Stomach smooth muscle (tissue), 2 donors: ENCODE data around the gene CCDC92B.

ENCODE experiments used
- H3K27ac ChIP-seq: one replicate; pipeline ENCODE4 v1.7.0; 2013; ENCODE audit warnings: mild to moderate bottlenecking, low read length, inconsistent platforms
- H3K27me3 ChIP-seq, 2 donors: one replicate each; pipeline ENCODE4 v1.7.0; 2013; ENCODE audit warnings: low read length in 2 of 2; ENCODE audit not compliant: insufficient read depth in 2 of 2, control insufficient read depth in 1 of 2
- H3K36me3 ChIP-seq, 2 donors: one replicate each; pipeline ENCODE4 v1.7.0; 2013; ENCODE audit warnings: low read length in 2 of 2; ENCODE audit not compliant: control insufficient read depth in 2 of 2, insufficient read depth in 2 of 2
- H3K4me1 ChIP-seq: one replicate; pipeline ENCODE4 v1.7.0; 2013; ENCODE audit warnings: low read length; ENCODE audit not compliant: control insufficient read depth, insufficient read depth
- H3K4me3 ChIP-seq, 2 donors: one replicate each; pipeline ENCODE4 v1.7.0; 2013; ENCODE audit warnings: low read length in 2 of 2
- H3K9ac ChIP-seq, 2 donors: one replicate each; pipeline ENCODE4 v1.7.0; 2013; ENCODE audit warnings: low read length in 2 of 2, mild to moderate bottlenecking in 1 of 2
- H3K9me3 ChIP-seq, 2 donors: one replicate each; pipeline ENCODE4 v1.7.0; 2013; ENCODE audit warnings: low read length in 2 of 2; ENCODE audit not compliant: control insufficient read depth in 2 of 2
- donor health status: healthy.
- donor health status: Pancreatic carcinoma.

The CCDC92B gene

DNA sequence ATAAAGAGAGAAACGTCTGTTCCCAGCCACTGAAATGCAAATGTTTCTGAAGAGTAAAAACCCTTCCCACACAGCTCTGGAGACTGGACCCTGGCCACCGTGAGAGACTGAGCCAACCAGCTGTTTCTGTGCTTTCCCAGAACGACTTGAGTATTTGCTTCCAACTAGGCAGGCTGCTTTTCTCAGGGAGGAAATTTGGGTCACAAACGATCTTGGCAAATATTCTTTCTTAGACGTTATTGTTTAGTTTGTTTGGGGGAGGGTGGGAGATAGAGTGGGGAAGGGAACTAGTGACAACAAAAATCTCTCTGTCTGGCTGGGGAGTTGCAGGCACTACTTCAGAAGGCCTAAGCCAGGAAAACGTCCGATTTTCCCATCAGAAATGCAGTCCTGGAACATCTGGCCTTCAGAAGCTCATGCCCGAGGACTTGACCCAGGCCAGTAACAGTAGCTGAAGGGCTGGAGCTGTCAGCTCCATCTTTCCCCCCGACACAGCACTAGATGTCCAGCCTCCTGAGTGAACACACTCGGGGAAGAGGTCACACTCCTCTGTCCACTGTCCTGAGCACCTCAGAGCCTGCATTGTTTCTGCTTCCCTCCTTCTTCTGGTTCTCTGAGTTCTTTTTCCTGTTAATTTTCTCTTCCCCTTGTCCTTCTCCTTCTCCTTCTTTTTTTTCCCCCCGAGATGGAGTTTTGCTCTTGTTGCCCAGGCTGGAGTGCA lies 4.0 kb downstream of the CCDC92B start:
- Histone ChIP-seq H3K27me3 (peaks cover 13 to 16% of the 10 kb centered on the region in 2 donors), H3K9me3 (no peaks in the 10 kb centered on the region), H3K27ac (no peak overlapping the region), H3K36me3 (no peaks in the 10 kb centered on the region), H3K4me1 (peaks cover 2% of the 10 kb centered on the region), H3K4me3 (no peak overlapping the region), H3K9ac (no peak overlapping the region)

DNA sequence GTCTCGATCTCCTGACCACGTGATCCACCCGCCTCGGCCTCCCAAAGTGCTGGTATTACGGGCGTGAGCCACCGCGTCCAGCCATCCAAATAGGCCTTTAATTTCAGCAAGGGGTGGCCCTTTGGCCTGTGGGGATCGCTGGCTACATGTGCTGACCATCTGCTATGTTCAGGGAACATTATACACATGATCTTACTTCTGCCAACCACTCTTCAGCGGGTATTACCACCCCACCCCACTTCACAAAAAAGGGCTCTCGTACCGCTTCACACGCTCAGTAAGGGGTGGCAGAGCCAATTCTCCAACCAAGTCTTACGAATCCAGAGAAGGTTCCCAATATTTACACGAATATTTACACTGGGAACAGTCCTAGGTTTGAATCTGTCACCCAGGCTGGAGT lies 11.8 kb downstream of the CCDC92B start:
- Histone ChIP-seq H3K9ac (no peak overlapping the region), H3K4me3 (no peak overlapping the region), H3K27me3 (no peaks in the 10 kb centered on the region), H3K36me3 (no peaks in the 10 kb centered on the region), H3K27ac (no peak overlapping the region), H3K4me1 (no peaks in the 10 kb centered on the region), H3K9me3 (no peaks in the 10 kb centered on the region)

DNA sequence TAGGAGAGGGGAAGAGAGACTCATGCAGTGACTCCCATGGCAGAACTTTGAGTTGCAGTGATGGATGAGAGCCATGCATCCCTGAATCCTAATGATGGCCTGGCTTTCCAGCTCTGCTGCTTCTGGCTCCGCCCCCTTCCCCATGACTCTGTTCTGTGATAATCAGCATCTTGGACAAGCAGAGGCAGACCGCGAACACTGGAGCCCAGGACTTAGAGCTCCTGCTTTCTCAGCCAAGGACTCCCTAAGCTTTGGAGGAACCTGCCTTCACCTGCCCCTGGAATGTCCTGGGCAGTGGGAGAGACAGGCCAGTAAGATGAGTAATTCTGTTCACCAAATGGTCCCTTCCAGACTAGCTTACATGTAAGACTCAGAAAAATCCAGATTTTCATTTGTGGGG lies 12.5 kb downstream of the CCDC92B start:
- H3K4me1 ChIP-seq = no peaks in the 10 kb centered on the region
- no peaks in the 10 kb centered on the region for H3K9me3 ChIP-seq
- H3K27ac ChIP-seq = no peak overlapping the region
- H3K4me3 ChIP-seq = no peak overlapping the region
- no peaks in the 10 kb centered on the region for H3K36me3 ChIP-seq
- H3K27me3 ChIP-seq = peaks cover 2% of the 10 kb centered on the region in 2 donors
- no peak overlapping the region for H3K9ac ChIP-seq

DNA sequence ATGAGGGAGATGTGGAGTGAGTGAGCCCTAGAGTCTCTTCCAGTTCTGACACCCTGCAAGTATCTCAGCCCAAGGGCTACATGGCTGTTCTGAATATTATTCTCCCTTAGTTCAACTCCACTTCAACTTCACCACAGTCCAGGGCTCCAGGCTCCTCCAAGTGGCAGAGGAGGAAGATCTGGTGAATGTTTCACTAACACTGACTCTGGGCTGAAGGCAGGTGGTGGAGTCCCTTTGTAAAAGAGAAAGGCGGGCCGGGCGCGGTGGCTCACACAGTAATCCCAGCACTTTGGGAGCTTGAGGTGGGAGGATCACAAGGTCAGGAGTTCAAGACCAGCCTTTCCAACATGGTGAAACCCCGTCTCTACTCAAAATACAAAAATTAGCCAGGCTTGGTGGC lies 13.6 kb downstream of the CCDC92B start:
- Histone ChIP-seq H3K4me3 (no peak overlapping the region), H3K27ac (no peak overlapping the region), H3K4me1 (no peaks in the 10 kb centered on the region), H3K9ac (no peak overlapping the region), H3K27me3 (peaks cover 5 to 11% of the 10 kb centered on the region in 2 donors), H3K9me3 (no peaks in the 10 kb centered on the region), H3K36me3 (no peaks in the 10 kb centered on the region)

DNA sequence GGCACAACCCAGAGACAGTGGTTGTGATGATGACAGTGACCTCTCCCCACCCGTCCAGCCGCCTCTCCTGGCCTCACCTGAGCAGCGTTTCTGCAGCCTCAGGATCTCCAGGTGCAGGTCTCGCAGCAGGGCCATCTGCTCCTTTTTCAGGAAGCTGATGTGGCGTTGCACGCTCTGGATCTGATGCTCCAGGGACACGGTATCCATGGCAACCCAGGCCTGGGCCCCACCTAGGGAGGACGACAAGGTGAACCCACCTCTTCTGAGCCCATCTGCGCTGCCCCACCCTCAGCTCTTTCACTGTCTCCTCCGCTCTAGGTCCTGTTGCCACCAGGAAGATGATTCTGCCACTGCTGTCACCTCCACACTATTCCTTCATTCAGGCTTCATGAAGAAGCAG lies 14.5 kb downstream of the CCDC92B start:
- Histone ChIP-seq H3K9ac (no peak overlapping the region), H3K36me3 (no peaks in the 10 kb centered on the region), H3K4me3 (no peak overlapping the region), H3K4me1 (no peaks in the 10 kb centered on the region), H3K27me3 (peaks cover 9 to 13% of the 10 kb centered on the region in 2 donors), H3K9me3 (no peaks in the 10 kb centered on the region), H3K27ac (no peak overlapping the region)

DNA sequence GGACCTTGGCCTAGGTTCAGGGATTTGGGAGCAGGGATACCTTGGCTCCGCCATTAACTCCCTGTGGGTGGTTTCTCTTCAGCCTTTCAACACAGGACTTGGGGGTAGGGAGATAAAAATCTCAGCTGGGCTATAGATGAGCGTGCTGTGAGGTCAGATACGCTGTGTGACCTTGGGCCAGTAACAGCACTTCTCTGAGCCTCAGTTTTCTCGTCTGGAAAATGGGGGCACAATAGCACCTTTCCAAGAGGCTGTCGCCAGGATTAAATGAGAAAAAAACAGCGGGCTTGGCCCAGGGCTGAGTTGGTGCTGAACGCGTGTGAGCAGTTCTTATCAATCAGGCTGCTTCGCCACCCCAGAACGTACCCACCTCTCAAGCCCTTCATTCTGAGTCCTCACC lies 17.6 kb downstream of the CCDC92B start:
- H3K4me3 ChIP-seq = no peak overlapping the region
- no peak overlapping the region for H3K9ac ChIP-seq
- H3K27ac ChIP-seq = no peak overlapping the region
- H3K27me3 ChIP-seq = peaks cover 23 to 28% of the 10 kb centered on the region in 2 donors
- H3K36me3 ChIP-seq = no peaks in the 10 kb centered on the region
- no peaks in the 10 kb centered on the region for H3K9me3 ChIP-seq
- no peaks in the 10 kb centered on the region for H3K4me1 ChIP-seq

DNA sequence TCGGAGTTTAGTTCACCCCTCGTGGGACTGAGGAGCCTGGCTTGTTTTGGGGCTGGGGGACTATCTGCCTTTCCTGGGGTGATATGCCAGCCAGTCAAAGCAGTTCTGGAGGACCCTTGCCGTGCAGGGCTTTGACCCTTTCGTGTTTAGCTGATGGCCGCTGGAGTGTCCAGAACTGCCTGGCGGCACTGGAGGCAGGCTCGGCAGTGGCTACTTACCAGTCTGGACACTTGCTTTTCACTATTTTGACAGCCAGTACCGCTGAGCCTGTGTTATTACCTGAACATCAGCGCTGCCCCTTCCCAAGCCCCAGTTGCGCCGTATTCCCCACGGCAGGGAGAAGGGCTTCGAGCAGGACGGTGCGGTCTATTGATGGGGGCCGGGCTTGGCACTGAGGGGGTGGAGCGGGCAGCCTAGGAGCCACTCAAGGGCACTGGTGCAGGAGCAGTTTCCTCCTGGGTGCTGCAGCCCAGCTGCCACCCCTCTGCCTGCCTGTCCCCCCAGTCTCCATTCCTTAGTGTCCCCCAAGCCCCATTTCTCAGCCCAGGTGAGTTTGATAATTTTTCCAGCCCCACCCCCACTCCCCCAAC lies 18.6 kb downstream of the CCDC92B start:
- Histone ChIP-seq H3K9ac (no peak overlapping the region), H3K27ac (no peak overlapping the region), H3K4me1 (no peaks in the 10 kb centered on the region), H3K9me3 (no peaks in the 10 kb centered on the region), H3K4me3 (no peak overlapping the region), H3K27me3 (peaks cover 25 to 31% of the 10 kb centered on the region in 2 donors), H3K36me3 (no peaks in the 10 kb centered on the region)

DNA sequence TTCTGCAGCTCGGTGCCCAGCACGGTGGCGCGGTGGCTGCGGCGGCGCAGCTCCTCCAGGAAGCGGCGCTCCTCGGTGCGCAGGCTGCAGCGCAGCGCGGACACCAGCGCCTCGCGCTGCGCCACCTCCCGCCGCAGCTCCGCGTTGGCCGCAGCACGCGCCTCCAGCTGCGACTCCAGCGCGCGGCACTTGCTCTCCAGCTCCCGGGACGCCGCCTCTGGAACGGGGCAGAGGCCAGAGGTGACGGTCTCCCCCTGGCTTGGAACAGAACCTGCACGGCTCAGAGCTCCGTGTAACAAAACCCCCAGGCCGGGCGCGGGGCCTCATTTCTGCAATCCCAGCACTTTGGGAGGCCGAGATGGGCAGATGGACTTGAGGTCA lies 24.7 kb downstream of the CCDC92B start:
- Histone ChIP-seq H3K27me3 (peaks cover 28 to 32% of the 10 kb centered on the region in 2 donors), H3K9ac (no peak overlapping the region), H3K36me3 (no peaks in the 10 kb centered on the region), H3K27ac (no peak overlapping the region), H3K4me1 (peaks cover 7% of the 10 kb centered on the region), H3K4me3 (peak overlapping the region in 1 of 2 donors; percentile 58), H3K9me3 (no peaks in the 10 kb centered on the region)

DNA sequence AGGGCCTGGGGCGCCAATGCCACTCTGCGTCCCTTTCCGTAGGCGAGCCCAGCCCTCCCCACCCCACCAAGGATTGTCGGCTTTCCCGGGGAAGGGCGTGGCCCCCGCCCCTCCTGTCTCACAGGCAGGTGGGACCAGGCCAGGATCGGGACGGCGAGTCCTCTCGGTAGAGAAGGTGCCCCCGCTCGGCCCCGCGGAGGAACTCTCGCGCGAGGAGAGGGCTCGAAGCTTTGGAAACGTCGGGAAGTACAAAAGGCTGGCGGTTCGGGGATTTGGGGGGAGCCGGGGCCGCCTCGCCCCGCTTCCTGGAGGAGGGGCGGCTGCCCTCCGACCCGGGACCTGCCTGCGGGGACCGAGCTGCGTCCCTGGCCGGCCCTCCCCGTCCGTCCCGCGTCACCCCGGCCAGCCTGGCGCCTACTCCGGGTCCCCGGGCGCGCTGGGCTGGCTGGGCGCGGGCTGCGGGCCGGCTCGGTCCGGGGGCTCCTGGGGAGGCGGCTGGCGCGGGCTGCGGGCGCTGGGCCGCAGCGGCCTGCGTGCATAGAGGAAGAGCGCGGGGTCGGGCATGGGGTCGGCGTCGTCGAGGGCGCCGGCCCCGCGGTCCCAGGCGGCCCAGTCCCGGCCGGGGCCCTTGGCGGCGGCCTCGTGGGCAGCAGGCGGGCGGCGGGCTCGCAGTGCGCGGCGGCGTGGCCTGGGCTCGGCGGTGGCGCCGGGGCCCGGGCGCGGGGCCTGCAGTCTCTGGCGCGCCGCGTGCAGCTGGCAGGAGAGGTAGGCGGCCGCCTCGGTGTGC lies 25.3 kb downstream of the CCDC92B start:
- H3K36me3 ChIP-seq = no peaks in the 10 kb centered on the region
- peaks cover 26 to 32% of the 10 kb centered on the region in 2 donors for H3K27me3 ChIP-seq
- peaks cover 7% of the 10 kb centered on the region for H3K4me1 ChIP-seq
- peak overlapping the region in 1 of 2 donors; percentile 58 for H3K4me3 ChIP-seq
- H3K9ac ChIP-seq = no peak overlapping the region
- H3K27ac ChIP-seq = no peak overlapping the region
- no peaks in the 10 kb centered on the region for H3K9me3 ChIP-seq

DNA sequence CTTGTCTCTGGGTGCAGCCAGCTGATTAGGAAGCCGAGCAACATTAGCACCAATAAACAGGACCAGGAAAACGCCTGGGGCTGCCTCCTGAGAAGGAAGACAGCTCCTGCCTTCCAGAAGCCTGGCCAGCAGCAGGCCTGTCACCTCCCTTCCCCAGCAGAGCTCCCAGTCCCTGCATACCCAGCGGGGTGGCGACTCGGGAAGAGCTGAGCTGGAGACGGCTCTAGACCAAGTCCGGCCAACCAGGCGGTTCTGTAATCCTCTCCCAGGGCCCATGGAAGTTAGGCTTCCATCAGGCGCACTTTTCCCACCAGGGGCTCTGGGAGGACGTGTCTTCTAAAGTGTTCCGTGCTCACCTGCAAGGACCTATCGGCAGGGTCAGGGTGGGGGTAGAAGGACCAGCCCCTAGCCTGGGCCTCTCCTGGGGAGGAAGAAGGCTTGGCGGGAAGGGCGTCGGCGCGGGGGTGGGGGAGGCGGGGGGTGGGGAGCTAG lies 25.9 kb downstream of the CCDC92B start:
- H3K9me3 ChIP-seq = no peaks in the 10 kb centered on the region
- peaks cover 7% of the 10 kb centered on the region for H3K4me1 ChIP-seq
- H3K27ac ChIP-seq = no peak overlapping the region
- H3K27me3 ChIP-seq = peaks cover 26 to 30% of the 10 kb centered on the region in 2 donors
- H3K36me3 ChIP-seq = no peaks in the 10 kb centered on the region
- no peak overlapping the region for H3K9ac ChIP-seq
- H3K4me3 ChIP-seq = no peak overlapping the region
